CD1c-positive myeloid dendritic cell (primary cell): ENCODE results near the gene SYTL3.
"Not testable (repeated sequence)": the region's sequence is repeated elsewhere in the genome, so short reads cannot be mapped to it uniquely, and the experiment has no call there.

Source experiments
- DNase-seq: peaks from one replicate; pipeline ENCODE4 v3.0.0-alpha.2; 2016; ENCODE audit errors: extremely low spot score

The SYTL3 gene

GRCh38 chr6:158773581-158774449, 124.0 kb downstream of the SYTL3 start:
- DNase-seq, result no peak

DNA sequence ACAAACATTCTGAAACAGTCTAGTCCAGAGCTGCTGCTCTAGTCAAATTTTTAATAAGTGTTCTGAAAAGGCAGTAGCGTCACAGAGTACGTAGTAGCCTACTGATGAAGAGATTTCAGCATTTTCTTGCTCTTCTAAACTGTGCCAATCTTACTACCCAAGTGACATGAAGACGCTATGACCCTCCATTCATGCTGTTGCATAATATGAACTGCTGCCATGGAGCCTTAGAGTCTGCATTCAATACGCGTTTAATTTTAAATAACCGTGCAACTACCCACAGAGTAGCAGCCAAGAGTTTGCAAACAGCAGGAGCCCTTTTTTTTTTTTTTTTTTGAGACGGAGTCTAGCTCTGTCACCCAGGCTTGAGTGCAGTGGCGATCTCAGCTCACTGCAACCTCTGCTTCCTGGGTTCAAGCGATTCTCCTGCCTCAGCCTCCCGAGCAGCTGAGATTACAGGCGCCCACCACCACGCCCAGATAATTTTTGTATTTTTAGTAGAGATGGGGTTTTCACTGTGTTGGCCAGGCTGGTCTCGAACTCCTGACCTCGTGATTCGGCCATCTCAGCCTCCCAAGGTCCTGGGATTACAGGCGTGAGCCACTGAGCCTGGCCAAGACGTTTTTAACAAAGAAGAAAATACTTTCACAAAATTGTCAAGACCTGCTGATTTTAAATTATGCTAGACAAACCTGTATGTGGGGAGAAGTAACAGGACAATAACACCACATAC, 125.0 kb downstream of the SYTL3 start:
- no peak for DNase-seq

GRCh38 chr6:158775832-158776231, 126.0 kb downstream of the SYTL3 start:
- no peak for DNase-seq

DNA sequence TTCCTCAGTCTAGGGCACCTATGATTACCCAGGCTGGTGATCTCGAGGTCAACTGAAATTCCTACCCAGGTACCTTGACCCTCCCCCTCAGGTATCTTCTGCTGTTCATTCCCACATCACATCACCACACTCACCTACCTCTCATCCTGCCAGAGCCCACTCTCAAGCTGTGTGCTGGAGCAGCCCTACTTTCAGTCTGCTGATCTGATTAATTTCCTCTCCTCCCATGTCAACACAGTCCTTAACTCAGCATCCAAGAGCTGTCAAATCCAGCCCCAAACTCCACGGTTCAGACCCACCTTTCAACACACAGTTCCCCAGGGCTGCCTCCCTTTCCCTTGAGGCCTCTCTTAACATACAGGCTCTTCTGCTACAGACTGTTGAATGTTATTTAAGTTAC, 126.9 kb downstream of the SYTL3 start:
- no peak for DNase-seq

DNA sequence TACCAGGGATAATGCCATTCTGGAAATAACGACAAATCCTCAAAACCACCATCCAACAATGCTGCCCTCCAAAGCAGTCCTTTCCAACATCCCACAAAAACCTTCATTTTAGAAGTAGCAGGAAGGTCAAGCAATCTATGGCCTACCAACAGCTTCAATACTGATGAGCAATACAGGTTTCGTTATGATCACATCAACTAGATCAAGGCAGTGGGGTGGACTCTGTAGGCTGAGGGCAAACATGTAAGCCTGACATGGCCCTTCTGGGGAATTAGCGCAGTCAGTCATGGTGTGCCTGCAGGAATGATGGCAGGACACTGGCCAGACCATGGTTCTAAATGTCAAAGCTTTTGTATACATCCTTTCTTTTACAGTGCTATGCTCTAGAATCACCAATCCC, 127.7 kb downstream of the SYTL3 start:
- no peak for DNase-seq

DNA sequence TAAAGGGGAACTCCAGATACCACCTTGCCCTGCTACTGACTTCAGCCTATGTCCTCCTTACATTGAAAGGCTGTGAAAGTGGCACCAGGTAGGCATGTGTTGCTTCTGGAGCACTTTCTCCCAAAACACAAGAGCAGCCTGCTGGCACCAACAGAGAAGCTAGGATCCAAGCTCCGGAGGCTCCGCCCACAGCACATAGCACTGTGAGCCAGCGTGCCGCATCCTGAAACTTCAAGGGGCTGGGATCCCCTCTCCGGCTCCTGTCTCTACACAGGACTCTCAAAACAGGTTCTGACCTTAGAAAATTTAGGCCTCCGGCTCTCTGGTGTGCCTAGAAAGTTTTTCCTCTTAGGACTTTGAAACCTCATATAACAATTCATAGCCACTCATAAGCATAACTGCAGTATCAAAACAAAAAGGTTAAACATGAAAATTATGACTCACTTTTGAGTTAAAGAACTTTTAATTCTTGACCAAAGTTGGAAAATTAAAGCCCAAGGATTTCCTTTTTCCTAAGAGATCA, 128.2 kb downstream of the SYTL3 start:
- no peak for DNase-seq

DNA sequence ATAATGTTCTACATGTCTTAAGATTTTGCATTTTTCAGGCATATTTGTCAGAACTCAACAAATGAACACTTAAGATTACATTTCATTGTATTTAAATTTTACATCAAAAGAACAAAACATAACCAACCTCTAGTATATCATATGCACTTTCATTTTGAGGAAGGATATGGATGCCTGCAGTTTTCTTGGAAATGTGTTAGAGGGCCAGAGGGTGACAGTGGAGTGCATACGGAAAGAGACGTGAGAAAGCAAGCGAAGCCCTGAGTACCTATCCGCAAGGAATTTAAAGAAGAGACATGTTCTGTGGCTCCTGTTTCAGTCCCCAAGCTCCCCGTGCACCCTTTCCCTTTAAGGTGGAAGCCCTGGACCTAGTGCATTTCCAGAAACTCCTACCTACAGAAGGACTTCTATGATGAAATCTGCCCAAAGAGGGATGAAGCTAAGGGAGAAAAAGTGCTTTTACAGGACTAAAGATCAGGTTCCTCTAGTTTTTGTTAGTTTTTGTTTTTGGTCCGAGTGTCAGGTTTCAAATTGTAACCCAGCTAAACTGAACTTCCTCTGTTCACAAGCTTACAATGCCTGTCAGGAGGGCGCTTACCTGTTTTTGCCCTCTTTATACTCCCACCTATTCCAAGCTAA, 130.5 kb downstream of the SYTL3 start:
- no peak for DNase-seq

DNA sequence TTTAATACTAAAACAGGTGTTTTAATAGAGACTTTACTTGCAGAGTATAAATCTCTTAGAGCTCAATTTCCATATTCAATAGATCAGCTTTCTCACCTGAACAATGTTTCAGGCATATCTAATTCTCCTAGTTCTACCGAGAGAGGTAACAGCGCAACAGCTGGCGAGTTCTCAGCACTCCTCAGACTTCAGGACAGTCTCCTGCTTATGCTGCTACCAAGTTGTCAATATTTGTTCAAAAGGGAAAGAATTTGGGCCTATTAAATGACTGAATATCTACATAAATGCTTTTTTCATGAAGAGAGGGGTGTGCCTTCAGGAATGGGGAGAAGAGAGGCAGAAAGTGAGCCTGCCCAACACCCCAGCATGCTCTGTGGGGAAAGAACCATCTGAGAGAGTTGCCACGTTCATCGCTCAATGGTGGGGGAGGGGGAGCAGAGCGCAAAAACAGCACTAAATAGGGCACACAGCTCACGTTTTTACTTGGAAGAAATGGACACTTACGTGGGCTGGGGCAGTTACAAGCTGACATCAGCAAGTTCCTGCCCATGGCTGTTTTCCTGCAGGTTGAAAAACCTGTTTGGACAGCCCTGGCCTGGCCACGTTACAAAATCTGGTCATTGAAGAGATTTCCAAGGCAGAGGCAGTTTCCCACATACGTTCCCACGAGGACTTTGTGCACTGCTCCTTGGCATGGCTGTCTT, 131.3 kb downstream of the SYTL3 start:
- no peak for DNase-seq

GRCh38 chr6:158781692-158782373, 132.0 kb downstream of the SYTL3 start:
- no peak for DNase-seq

DNA sequence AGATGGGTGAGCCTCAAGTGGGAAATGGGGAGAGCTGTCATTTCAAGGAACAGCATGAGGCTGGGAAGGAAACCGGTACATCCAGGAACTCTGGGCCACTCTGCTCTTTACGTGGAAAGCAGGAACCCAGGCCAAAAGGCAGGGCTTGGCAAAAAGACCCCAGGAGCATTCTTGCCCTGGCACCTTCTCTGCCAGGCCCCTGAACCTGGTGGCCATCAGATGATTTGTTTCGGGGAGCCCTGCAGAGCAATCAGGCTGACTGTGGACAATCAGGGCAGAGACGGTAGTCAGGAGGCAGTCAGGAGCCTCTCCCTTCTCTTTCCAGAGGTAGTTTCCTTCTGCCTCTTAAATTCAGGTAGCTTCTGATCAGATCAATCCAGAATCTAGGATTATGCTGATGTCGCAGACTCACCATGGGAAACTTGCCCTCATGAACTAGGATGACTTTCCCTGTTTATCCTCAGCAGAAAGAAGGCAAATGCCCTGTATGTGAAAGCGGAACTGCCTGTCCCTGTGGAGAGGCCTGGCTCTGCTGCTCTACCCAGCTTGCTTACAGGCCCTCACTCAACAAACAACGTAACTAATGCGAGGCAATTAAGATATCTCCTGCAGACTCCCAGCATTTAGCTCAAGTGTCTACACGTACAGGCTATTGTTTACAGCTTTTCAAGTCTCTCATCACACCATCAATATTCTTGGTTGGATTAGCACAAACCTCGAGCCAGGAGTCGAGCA, 132.7 kb downstream of the SYTL3 start:
- no peak for DNase-seq

DNA sequence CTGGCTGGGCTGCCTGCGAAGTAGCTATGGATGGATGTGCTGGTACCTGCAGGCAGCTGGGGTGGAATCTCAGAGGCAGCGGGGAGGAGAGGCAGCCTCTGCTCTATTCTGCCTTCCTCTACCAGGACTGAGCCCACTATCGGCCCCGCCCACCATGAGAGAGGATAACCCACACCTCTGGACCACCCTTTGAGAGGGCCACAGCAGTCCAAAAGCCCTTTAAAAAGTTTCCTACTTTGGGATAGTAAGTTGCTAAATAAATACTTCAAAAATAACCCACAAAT, 133.3 kb downstream of the SYTL3 start:
- no peak for DNase-seq

- DNase-seq, result no peak
Measured at GRCh38 chr6:158783851-158784250, 134.0 kb downstream of the SYTL3 start.

DNA sequence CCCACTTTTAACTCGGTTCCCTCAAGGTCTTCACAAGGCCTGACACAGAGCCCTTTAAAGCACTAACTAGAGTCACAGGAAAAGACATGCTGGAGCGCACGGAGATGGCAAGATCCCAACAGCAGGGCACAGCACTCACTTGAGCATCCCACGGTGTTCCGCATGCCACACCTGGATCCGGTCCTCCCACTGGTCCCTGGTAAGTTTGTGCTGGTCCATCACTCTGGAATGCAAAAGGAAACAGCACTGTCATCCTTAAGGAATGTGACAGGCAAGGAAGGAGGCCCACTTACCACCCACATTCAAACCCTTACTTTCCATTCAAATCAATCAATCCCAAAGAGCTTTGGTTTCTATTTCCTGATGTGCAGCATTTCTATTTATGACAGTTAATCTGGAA, 134.7 kb downstream of the SYTL3 start:
- no peak for DNase-seq

- no peak for DNase-seq
Measured at GRCh38 chr6:158785036-158785435, 135.2 kb downstream of the SYTL3 start.

GRCh38 chr6:158786645-158787304, 136.9 kb downstream of the SYTL3 start:
- no peak for DNase-seq

GRCh38 chr6:158787395-158787794, 137.5 kb downstream of the SYTL3 start:
- no peak for DNase-seq

DNA sequence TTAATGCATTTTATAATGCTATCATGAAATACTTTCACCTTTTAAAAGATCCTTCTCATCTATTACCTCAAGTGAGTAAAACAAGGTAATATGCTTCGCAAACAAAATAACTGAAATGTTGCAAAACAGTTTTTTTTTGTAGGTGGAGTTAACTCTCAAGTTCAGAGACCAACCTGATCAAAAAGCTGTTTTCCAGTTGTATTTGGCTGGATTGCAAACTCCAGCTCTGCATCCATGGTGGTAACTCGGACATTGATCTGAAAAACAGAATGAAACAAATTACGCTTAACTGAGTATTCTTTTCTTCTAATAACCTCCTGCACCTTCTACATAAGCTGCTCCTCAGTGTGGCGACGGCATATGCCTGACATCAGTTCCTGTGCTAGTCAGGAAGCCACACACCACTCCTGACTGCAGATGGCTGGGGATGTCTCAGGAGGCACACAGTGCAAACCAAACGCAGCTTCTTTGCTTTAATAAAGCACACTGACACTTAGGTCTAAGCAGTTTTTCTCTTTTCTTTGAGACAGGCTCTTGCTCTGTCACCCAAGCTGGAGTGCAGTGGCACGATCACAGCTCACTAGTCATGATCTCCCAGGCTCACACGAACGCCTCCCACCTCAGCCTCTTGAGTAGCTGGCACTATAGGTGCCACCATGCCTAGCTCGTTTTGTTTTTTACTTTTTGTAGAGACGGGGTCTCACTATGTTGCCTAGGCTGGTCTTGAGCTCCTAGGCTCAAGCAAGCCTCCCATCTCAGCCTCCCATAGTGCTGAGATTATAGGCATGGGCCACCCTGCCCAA, 139.5 kb downstream of the SYTL3 start:
- DNase-seq, result no peak

DNA sequence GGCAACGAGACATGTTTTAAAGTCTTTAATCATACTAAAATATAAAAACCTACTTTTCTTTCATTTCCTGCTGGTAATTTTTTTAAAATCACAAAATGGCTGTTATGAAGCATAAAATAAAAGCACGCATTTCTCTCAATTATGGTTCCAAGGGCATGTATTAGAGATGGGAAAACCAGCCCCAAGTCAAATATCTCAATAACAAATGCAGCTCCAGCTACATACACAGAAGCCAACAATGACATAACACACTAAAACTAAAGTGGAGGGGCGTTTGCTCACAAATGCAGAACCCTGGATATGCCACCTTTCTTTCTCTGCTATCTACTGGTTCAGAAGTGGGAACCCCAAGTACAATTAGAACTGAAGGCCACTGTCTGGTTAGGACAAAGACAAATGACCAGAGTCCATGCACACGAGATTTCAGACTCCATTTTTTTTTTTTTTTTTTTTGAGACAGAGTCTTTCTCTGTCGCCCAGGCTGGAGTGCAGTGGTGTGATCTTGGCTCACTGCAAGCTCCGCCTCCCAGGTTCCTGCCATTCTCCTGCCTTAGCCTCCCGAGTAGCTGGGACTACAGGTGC, 141.5 kb downstream of the SYTL3 start:
- DNase-seq, result no peak

- not testable (repeated sequence) for DNase-seq
Measured at GRCh38 chr6:158792505-158792904, 142.7 kb downstream of the SYTL3 start.
